ENCODE results near the gene CDKN2D.

- no peak for TF ChIP-seq FOXM1 (IDR thresholded peaks at IDR 0.05; ENCODE audit: borderline replicate concordance)
- TF ChIP-seq SP1 (IDR thresholded peaks at IDR 0.05), result no peak
- no peak for TF ChIP-seq SUZ12 (IDR thresholded peaks at IDR 0.05)
- no peak for TF ChIP-seq BHLHE40 (IDR thresholded peaks at IDR 0.05; ENCODE audit: borderline replicate concordance)
- TF ChIP-seq LEF1 (IDR thresholded peaks at IDR 0.05; ENCODE audit: borderline replicate concordance), result no peak
- TF ChIP-seq L3MBTL2 (conservative IDR thresholded peaks at IDR 0.05), result no peak
- TF ChIP-seq HDGF (IDR thresholded peaks at IDR 0.05; ENCODE audit: borderline replicate concordance), result no peak
- TF ChIP-seq FOXA1 (IDR thresholded peaks at IDR 0.05), result no peak
- TF ChIP-seq PKNOX1 (IDR thresholded peaks at IDR 0.05), result no peak
- TF ChIP-seq CTBP1 (IDR thresholded peaks at IDR 0.05; ENCODE audit: borderline replicate concordance), result no peak
- no peak for TF ChIP-seq FOXK2 (IDR thresholded peaks at IDR 0.05)
- TF ChIP-seq ARNT (IDR thresholded peaks at IDR 0.05), result no peak
- TF ChIP-seq TARDBP (IDR thresholded peaks at IDR 0.05), result no peak
- no peak for TF ChIP-seq NFRKB (IDR thresholded peaks at IDR 0.05)
These were observed 22.0 kb downstream of the CDKN2D start for GRCh38 chr19:10546817-10547216.

Data from HEK293T (cell line).